Measurements from ENCODE around the gene ARPP19.

ARPP19 gene

GRCh38 chr15:52528564-52529340 is 40.1 kb downstream of the ARPP19 start, which contains the start of gene MYO5A:
Gene MYO5A (minus strand): TSS chr15:52528880. CDS start chr15:52528806, 74 bp downstream.
- H3K9ac ChIP-seq (ENCODE audit: low read length in 5 of 5) = peak within 1 kb of the TSS; percentile 56 to 89 (median 80)
- peak within 1 kb of the TSS; percentile 57 for H3K27ac ChIP-seq (ENCODE audit: low read depth, low read length)
- H3K36me3 ChIP-seq (ENCODE audit: control insufficient read depth in 5 of 5, insufficient read depth in 5 of 5, low read length in 5 of 5) = no peaks in the 10 kb centered on the region
- peaks cover 0 to 24% (median 21%) of the 10 kb centered on the region in 5 donors for H3K4me1 ChIP-seq (ENCODE audit: control insufficient read depth in 5 of 5, insufficient read depth in 5 of 5, low read length in 5 of 5)
- peaks cover 0 to 6% (median 0%) of the 10 kb centered on the region in 5 donors for H3K27me3 ChIP-seq (ENCODE audit: control insufficient read depth in 5 of 5, insufficient read depth in 4 of 5, low read length in 5 of 5)
- no peaks in the 10 kb centered on the region for H3K9me3 ChIP-seq (ENCODE audit: control insufficient read depth in 5 of 5, low read length in 5 of 5)
- H3K4me3 ChIP-seq (ENCODE audit: low read depth in 1 of 5, low read length in 5 of 5) = peak within 1 kb of the TSS; percentile 74 to 84 (median 80)

GRCh38 chr15:52527911-52528563 is 40.8 kb downstream of the ARPP19 start:
- H3K9me3 ChIP-seq (ENCODE audit: control insufficient read depth in 5 of 5, low read length in 5 of 5) = no peaks in the 10 kb centered on the region
- H3K4me3 ChIP-seq (ENCODE audit: low read depth in 1 of 5, low read length in 5 of 5) = peak overlapping the region; percentile 74 to 84 (median 80)
- H3K27ac ChIP-seq (ENCODE audit: low read depth, low read length) = peak overlapping the region; percentile 57
- H3K36me3 ChIP-seq (ENCODE audit: control insufficient read depth in 5 of 5, insufficient read depth in 5 of 5, low read length in 5 of 5) = no peaks in the 10 kb centered on the region
- peaks cover 0 to 6% (median 0%) of the 10 kb centered on the region in 5 donors for H3K27me3 ChIP-seq (ENCODE audit: control insufficient read depth in 5 of 5, insufficient read depth in 4 of 5, low read length in 5 of 5)
- peaks cover 0 to 29% (median 21%) of the 10 kb centered on the region in 5 donors for H3K4me1 ChIP-seq (ENCODE audit: control insufficient read depth in 5 of 5, insufficient read depth in 5 of 5, low read length in 5 of 5)
- H3K9ac ChIP-seq (ENCODE audit: low read length in 5 of 5) = peak overlapping the region; percentile 56 to 89 (median 78)

- peaks cover 0 to 35% (median 23%) of the 10 kb centered on the region in 5 donors for H3K4me1 ChIP-seq (ENCODE audit: control insufficient read depth in 5 of 5, insufficient read depth in 5 of 5, low read length in 5 of 5)
- peaks cover 0 to 6% (median 0%) of the 10 kb centered on the region in 5 donors for H3K27me3 ChIP-seq (ENCODE audit: control insufficient read depth in 5 of 5, insufficient read depth in 4 of 5, low read length in 5 of 5)
- peak overlapping the region; percentile 74 to 84 (median 80) for H3K4me3 ChIP-seq (ENCODE audit: low read depth in 1 of 5, low read length in 5 of 5)
- no peaks in the 10 kb centered on the region for H3K36me3 ChIP-seq (ENCODE audit: control insufficient read depth in 5 of 5, insufficient read depth in 5 of 5, low read length in 5 of 5)
- H3K9me3 ChIP-seq (ENCODE audit: control insufficient read depth in 5 of 5, low read length in 5 of 5) = no peaks in the 10 kb centered on the region
- no peak overlapping the region for H3K27ac ChIP-seq (ENCODE audit: low read depth, low read length)
- peak overlapping the region in 2 of 5 donors; percentile 80 to 89 for H3K9ac ChIP-seq (ENCODE audit: low read length in 5 of 5)
Observed at GRCh38 chr15:52527196-52527910, 41.5 kb downstream of the ARPP19 start.

- Histone ChIP-seq H3K9me3 (ENCODE audit: control insufficient read depth in 5 of 5, low read length in 5 of 5) (no peaks in the 10 kb centered on the region), H3K4me1 (ENCODE audit: control insufficient read depth in 5 of 5, insufficient read depth in 5 of 5, low read length in 5 of 5) (peaks cover 0 to 36% (median 29%) of the 10 kb centered on the region in 5 donors), H3K9ac (ENCODE audit: low read length in 5 of 5) (no peak overlapping the region)
Observed at GRCh38 chr15:52524223-52525136, 44.4 kb downstream of the ARPP19 start.

GRCh38 chr15:52523647-52524046 is 45.2 kb downstream of the ARPP19 start:
- Histone ChIP-seq H3K4me3 (ENCODE audit: low read depth in 1 of 5, low read length in 5 of 5) (peak overlapping the region in 1 of 5 donors; percentile 8), H3K4me1 (ENCODE audit: control insufficient read depth in 5 of 5, insufficient read depth in 5 of 5, low read length in 5 of 5) (peaks cover 0 to 31% (median 26%) of the 10 kb centered on the region in 5 donors), H3K36me3 (ENCODE audit: control insufficient read depth in 5 of 5, insufficient read depth in 5 of 5, low read length in 5 of 5) (no peaks in the 10 kb centered on the region), H3K9ac (ENCODE audit: low read length in 5 of 5) (no peak overlapping the region), H3K9me3 (ENCODE audit: control insufficient read depth in 5 of 5, low read length in 5 of 5) (no peaks in the 10 kb centered on the region), H3K27me3 (ENCODE audit: control insufficient read depth in 5 of 5, insufficient read depth in 4 of 5, low read length in 5 of 5) (no peaks in the 10 kb centered on the region), H3K27ac (ENCODE audit: low read depth, low read length) (peak overlapping the region; percentile 55)

More at GRCh38 chr15:52524223-52525136, 44.4 kb downstream of the ARPP19 start:
- Histone ChIP-seq H3K27me3 (ENCODE audit: control insufficient read depth in 5 of 5, insufficient read depth in 4 of 5, low read length in 5 of 5) (no peaks in the 10 kb centered on the region), H3K36me3 (ENCODE audit: control insufficient read depth in 5 of 5, insufficient read depth in 5 of 5, low read length in 5 of 5) (no peaks in the 10 kb centered on the region), H3K4me3 (ENCODE audit: low read depth in 1 of 5, low read length in 5 of 5) (no peak overlapping the region), H3K27ac (ENCODE audit: low read depth, low read length) (peak overlapping the region; percentile 55)

- no peaks in the 10 kb centered on the region for H3K27me3 ChIP-seq (ENCODE audit: control insufficient read depth in 5 of 5, insufficient read depth in 4 of 5, low read length in 5 of 5)
- H3K9me3 ChIP-seq (ENCODE audit: control insufficient read depth in 5 of 5, low read length in 5 of 5) = no peaks in the 10 kb centered on the region
- H3K9ac ChIP-seq (ENCODE audit: low read length in 5 of 5) = no peak overlapping the region
- peak overlapping the region in 1 of 5 donors; percentile 8 for H3K4me3 ChIP-seq (ENCODE audit: low read depth in 1 of 5, low read length in 5 of 5)
- peaks cover 0 to 30% (median 22%) of the 10 kb centered on the region in 5 donors for H3K4me1 ChIP-seq (ENCODE audit: control insufficient read depth in 5 of 5, insufficient read depth in 5 of 5, low read length in 5 of 5)
- peak overlapping the region; percentile 55 for H3K27ac ChIP-seq (ENCODE audit: low read depth, low read length)
- no peaks in the 10 kb centered on the region for H3K36me3 ChIP-seq (ENCODE audit: control insufficient read depth in 5 of 5, insufficient read depth in 5 of 5, low read length in 5 of 5)
Observed at GRCh38 chr15:52523192-52523591, 45.6 kb downstream of the ARPP19 start.

GRCh38 chr15:52521682-52522081 is 47.1 kb downstream of the ARPP19 start:
- Histone ChIP-seq H3K9me3 (ENCODE audit: control insufficient read depth in 5 of 5, low read length in 5 of 5) (no peaks in the 10 kb centered on the region), H3K27ac (ENCODE audit: low read depth, low read length) (peak overlapping the region; percentile 55), H3K27me3 (ENCODE audit: control insufficient read depth in 5 of 5, insufficient read depth in 4 of 5, low read length in 5 of 5) (no peaks in the 10 kb centered on the region)

GRCh38 chr15:52520421-52520820 is 48.4 kb downstream of the ARPP19 start:
- no peaks in the 10 kb centered on the region for H3K9me3 ChIP-seq (ENCODE audit: control insufficient read depth in 5 of 5, low read length in 5 of 5)
- peak overlapping the region; percentile 37 for H3K27ac ChIP-seq (ENCODE audit: low read depth, low read length)
- H3K36me3 ChIP-seq (ENCODE audit: control insufficient read depth in 5 of 5, insufficient read depth in 5 of 5, low read length in 5 of 5) = no peaks in the 10 kb centered on the region
- no peak overlapping the region for H3K4me3 ChIP-seq (ENCODE audit: low read depth in 1 of 5, low read length in 5 of 5)
- H3K9ac ChIP-seq (ENCODE audit: low read length in 5 of 5) = no peak overlapping the region
- no peaks in the 10 kb centered on the region for H3K27me3 ChIP-seq (ENCODE audit: control insufficient read depth in 5 of 5, insufficient read depth in 4 of 5, low read length in 5 of 5)
- peaks cover 0 to 23% (median 13%) of the 10 kb centered on the region in 5 donors for H3K4me1 ChIP-seq (ENCODE audit: control insufficient read depth in 5 of 5, insufficient read depth in 5 of 5, low read length in 5 of 5)

More at GRCh38 chr15:52521682-52522081, 47.1 kb downstream of the ARPP19 start:
- Histone ChIP-seq H3K4me3 (ENCODE audit: low read depth in 1 of 5, low read length in 5 of 5) (no peak overlapping the region), H3K36me3 (ENCODE audit: control insufficient read depth in 5 of 5, insufficient read depth in 5 of 5, low read length in 5 of 5) (no peaks in the 10 kb centered on the region), H3K9ac (ENCODE audit: low read length in 5 of 5) (no peak overlapping the region), H3K4me1 (ENCODE audit: control insufficient read depth in 5 of 5, insufficient read depth in 5 of 5, low read length in 5 of 5) (peaks cover 0 to 23% (median 11%) of the 10 kb centered on the region in 5 donors)

Data from subcutaneous abdominal adipose tissue (tissue), 5 donors.